Lower lobe of right lung (tissue), 2 donors: ENCODE data around the gene STS. TPM values are rescaled to one million over a fixed set of nuclear protein-coding genes. Genes with fewer than 3 reads are reported as not detected.

Experiments
- ATAC-seq, 2 donors: fragments of 200-7000 bp; cut with Tn5 transposase; one replicate each; pipeline ENCODE4 v1.9.1; 2020 to 2022; ENCODE audit warnings: mild to moderate bottlenecking in 2 of 2, moderate library complexity in 2 of 2
- DNase-seq: peaks from one replicate; pipeline ENCODE4 v3.0.0-alpha.2; 2020
- H3K27ac ChIP-seq: fragments of 200-600 bp; one replicate; pipeline ENCODE4 v1.8.0; 2022
- H3K27me3 ChIP-seq: fragments of 200-600 bp; one replicate; pipeline ENCODE4 v1.8.0; 2022; ENCODE audit warnings: low read depth
- H3K36me3 ChIP-seq: fragments of 200-600 bp; one replicate; pipeline ENCODE4 v1.8.0; 2022; ENCODE audit warnings: mild to moderate bottlenecking
- H3K4me1 ChIP-seq: fragments of 200-600 bp; one replicate; pipeline ENCODE4 v1.8.0; 2022
- H3K4me3 ChIP-seq: fragments of 200-600 bp; one replicate; pipeline ENCODE4 v1.8.0; 2022; ENCODE audit warnings: mild to moderate bottlenecking
- H3K9me3 ChIP-seq: fragments of 200-600 bp; one replicate; pipeline ENCODE4 v1.8.0; 2022
- CTCF ChIP-seq: fragments of 200-600 bp; IDR thresholded peaks from one replicate; pipeline ENCODE4 v1.8.0; 2022; ENCODE audit warnings: antibody characterized with exemption, mild to moderate bottlenecking
- intact Hi-C: fragments of 100-400 bp; cut with DNase I; formaldehyde crosslinking; loops from one replicate; pipeline ENCODE4 v1.11.0; 2022
- total RNA-seq: library from RNA; stranded (reverse); fragmentation: NEBNext Ultra II Directional; extraction: Animal tissue kit (Norgen Biotek cat#: 25700); gene quantifications from one replicate; pipeline ENCODE4 v1.2.1, GENCODE V29; 2021
- donor health status: DM: no; HTN: yes; CAD: no; lungs with severe emphysema.

The STS gene
- total RNA-seq, 1 donor from 2014 or later = 9.7 TPM

- TF ChIP-seq CTCF = no peak
- no peak for ATAC-seq
- no peaks in the 10 kb centered on the region for H3K9me3 ChIP-seq
- H3K27ac ChIP-seq = no peak overlapping the region
- no peak overlapping the region for H3K4me3 ChIP-seq
- H3K36me3 ChIP-seq = no peaks in the 10 kb centered on the region
- DNase-seq = no peak
- intact Hi-C loops = no loop called here
- no peaks in the 10 kb centered on the region for H3K27me3 ChIP-seq
- H3K4me1 ChIP-seq = peaks cover 6% of the 10 kb centered on the region
These were observed 32.0 kb upstream of the STS start for GRCh38 chrX:7115557-7115956.

- Histone ChIP-seq H3K4me1 (peaks cover 11% of the 10 kb centered on the region), H3K27me3 (no peaks in the 10 kb centered on the region), H3K27ac (no peak overlapping the region), H3K4me3 (no peak overlapping the region), H3K9me3 (no peaks in the 10 kb centered on the region), H3K36me3 (no peaks in the 10 kb centered on the region)
- DNase-seq (no peak), ATAC-seq (no peak)
- intact Hi-C loops = no loop called here
- no peak for TF ChIP-seq CTCF
These were observed 31.4 kb upstream of the STS start for GRCh38 chrX:7116081-7116480.

GRCh38 chrX:7117587-7117986 is 29.9 kb upstream of the STS start:
- H3K27me3 ChIP-seq = no peaks in the 10 kb centered on the region
- intact Hi-C loops = no loop called here
- H3K4me3 ChIP-seq = no peak overlapping the region
- TF ChIP-seq CTCF = no peak
- no peak for DNase-seq
- no peak for ATAC-seq
- peaks cover 11% of the 10 kb centered on the region for H3K4me1 ChIP-seq
- H3K36me3 ChIP-seq = no peaks in the 10 kb centered on the region
- no peak overlapping the region for H3K27ac ChIP-seq
- no peaks in the 10 kb centered on the region for H3K9me3 ChIP-seq

GRCh38 chrX:7119950-7120877 is 27.3 kb upstream of the STS start:
- no peak overlapping the region for H3K4me3 ChIP-seq
- no peak for DNase-seq
- peaks cover 11% of the 10 kb centered on the region for H3K4me1 ChIP-seq
- no peaks in the 10 kb centered on the region for H3K36me3 ChIP-seq
- TF ChIP-seq CTCF = no peak
- no peak overlapping the region for H3K27ac ChIP-seq
- no peaks in the 10 kb centered on the region for H3K9me3 ChIP-seq
- H3K27me3 ChIP-seq = no peaks in the 10 kb centered on the region
- intact Hi-C loops = no loop called here
- ATAC-seq = peak in 1 of 2 donors; percentile 57

GRCh38 chrX:7120878-7121219 is 26.7 kb upstream of the STS start:
- Histone ChIP-seq H3K9me3 (no peaks in the 10 kb centered on the region), H3K27me3 (no peaks in the 10 kb centered on the region), H3K4me3 (no peak overlapping the region), H3K4me1 (peaks cover 11% of the 10 kb centered on the region), H3K36me3 (no peaks in the 10 kb centered on the region), H3K27ac (no peak overlapping the region)
- intact Hi-C loops = no loop called here
- ATAC-seq (no peak), DNase-seq (no peak)
- TF ChIP-seq CTCF = no peak
